Peyer's patch (tissue), 4 donors: ENCODE data around the gene PPP1R1B. TPM values are rescaled to one million over a fixed set of nuclear protein-coding genes. Genes with fewer than 3 reads are reported as not detected.

Experiments
- DNase-seq, 3 donors: peaks; one replicate each; pipeline ENCODE4 v3.0.0-alpha.2; 2017 to 2019
- H3K27ac ChIP-seq, 4 donors: fragments of 200-600 bp; sonication (generic); one replicate each; pipeline ENCODE4 v1.5.1; 2016 to 2019
- H3K27me3 ChIP-seq, 2 donors: fragments of 200-600 bp; sonication (generic); one replicate each; pipeline ENCODE4 v1.5.1; 2019
- H3K36me3 ChIP-seq, 3 donors: fragments of 200-600 bp; sonication (generic); one replicate each; pipeline ENCODE4 v1.5.1; 2016 to 2019
- H3K4me1 ChIP-seq, 4 donors: fragments of 200-600 bp; sonication (generic); one replicate each; pipeline ENCODE4 v1.5.1; 2016 to 2019
- H3K4me3 ChIP-seq, 4 donors: fragments of 200-600 bp; sonication (generic); 1 replicate in 3 of 4; 2 replicates in 1 of 4; pipeline ENCODE4 v1.5.1; 2016 to 2019; ENCODE audit warnings: mild to moderate bottlenecking in 1 of 4
- H3K9me3 ChIP-seq, 4 donors: fragments of 200-600 bp; sonication (generic); one replicate each; pipeline ENCODE4 v1.5.1; 2016 to 2019; ENCODE audit warnings: mild to moderate bottlenecking in 1 of 4
- POLR2A ChIP-seq, 2 donors: fragments of 450-650 bp; IDR thresholded peaks; one replicate each; pipeline ENCODE4 v1.5.1; 2017; ENCODE audit warnings: antibody characterized with exemption in 2 of 2, mild to moderate bottlenecking in 2 of 2, moderate library complexity in 2 of 2
- total RNA-seq, 4 donors: library from RNA; depleted of rRNA; stranded (reverse); fragments of >200 nt; gene quantifications; one replicate each; pipeline ENCODE4 v1.1.0, GENCODE V29; 2016
- TF ChIP-seq, protein P1 (sequence below), 6 experiments: fragments of 450-650 bp in 4 of 6; fragments of 200-600 bp in 2 of 6; sonication (generic) in 1 of 6; IDR thresholded peaks; one replicate each; pipeline ENCODE4 v1.5.1; 2017 to 2019; ENCODE audit warnings: antibody characterized with exemption in 6 of 6, mild to moderate bottlenecking in 3 of 6, moderate library complexity in 1 of 6

The PPP1R1B gene
- total RNA-seq, 4 donors from 2014 or later = 71.8 to 161 (median 125) TPM

- no peaks in the 10 kb centered on the region for H3K27me3 ChIP-seq
- H3K36me3 ChIP-seq = peaks cover 0 to 35% (median 0%) of the 10 kb centered on the region in 3 donors
- H3K27ac ChIP-seq = peak overlapping the region in 2 of 4 donors; percentile 36 to 81
- H3K9me3 ChIP-seq = no peaks in the 10 kb centered on the region
- no peak overlapping the region for H3K4me3 ChIP-seq
- DNase-seq = peak in 1 of 3 donors; percentile 62
- no peak for TF ChIP-seq POLR2A (IDR thresholded peaks at IDR 0.05)
- TF ChIP-seq, protein P1, sequence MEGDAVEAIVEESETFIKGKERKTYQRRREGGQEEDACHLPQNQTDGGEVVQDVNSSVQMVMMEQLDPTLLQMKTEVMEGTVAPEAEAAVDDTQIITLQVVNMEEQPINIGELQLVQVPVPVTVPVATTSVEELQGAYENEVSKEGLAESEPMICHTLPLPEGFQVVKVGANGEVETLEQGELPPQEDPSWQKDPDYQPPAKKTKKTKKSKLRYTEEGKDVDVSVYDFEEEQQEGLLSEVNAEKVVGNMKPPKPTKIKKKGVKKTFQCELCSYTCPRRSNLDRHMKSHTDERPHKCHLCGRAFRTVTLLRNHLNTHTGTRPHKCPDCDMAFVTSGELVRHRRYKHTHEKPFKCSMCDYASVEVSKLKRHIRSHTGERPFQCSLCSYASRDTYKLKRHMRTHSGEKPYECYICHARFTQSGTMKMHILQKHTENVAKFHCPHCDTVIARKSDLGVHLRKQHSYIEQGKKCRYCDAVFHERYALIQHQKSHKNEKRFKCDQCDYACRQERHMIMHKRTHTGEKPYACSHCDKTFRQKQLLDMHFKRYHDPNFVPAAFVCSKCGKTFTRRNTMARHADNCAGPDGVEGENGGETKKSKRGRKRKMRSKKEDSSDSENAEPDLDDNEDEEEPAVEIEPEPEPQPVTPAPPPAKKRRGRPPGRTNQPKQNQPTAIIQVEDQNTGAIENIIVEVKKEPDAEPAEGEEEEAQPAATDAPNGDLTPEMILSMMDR (IDR thresholded peaks at IDR 0.05) = peak in 2 of 6 experiments; percentile 12 to 27
- peaks cover 0 to 34% (median 10%) of the 10 kb centered on the region in 4 donors for H3K4me1 ChIP-seq
Observed at GRCh38 chr17:39652587-39653315, 26.0 kb downstream of the PPP1R1B start.

GRCh38 chr17:39653316-39653661, 26.5 kb downstream of the PPP1R1B start:
- H3K27ac ChIP-seq = peak overlapping the region in 1 of 4 donors; percentile 81
- H3K9me3 ChIP-seq = no peaks in the 10 kb centered on the region
- H3K36me3 ChIP-seq = peaks cover 0 to 40% (median 0%) of the 10 kb centered on the region in 3 donors
- TF ChIP-seq, protein P1 (IDR thresholded peaks at IDR 0.05) = no peak
- TF ChIP-seq POLR2A (IDR thresholded peaks at IDR 0.05) = no peak
- no peak for DNase-seq
- H3K27me3 ChIP-seq = no peaks in the 10 kb centered on the region
- H3K4me3 ChIP-seq = no peak overlapping the region
- peaks cover 0 to 34% (median 10%) of the 10 kb centered on the region in 4 donors for H3K4me1 ChIP-seq

GRCh38 chr17:39653662-39654331, 27.0 kb downstream of the PPP1R1B start:
- Histone ChIP-seq H3K4me3 (no peak overlapping the region), H3K4me1 (peaks cover 0 to 34% (median 10%) of the 10 kb centered on the region in 4 donors), H3K27me3 (no peaks in the 10 kb centered on the region), H3K9me3 (no peaks in the 10 kb centered on the region), H3K36me3 (peaks cover 0 to 45% (median 0%) of the 10 kb centered on the region in 3 donors), H3K27ac (peak overlapping the region in 1 of 4 donors; percentile 81)
- TF ChIP-seq, protein P1 (IDR thresholded peaks at IDR 0.05) = peak; percentile 40 to 83 (median 78)
- no peak for TF ChIP-seq POLR2A (IDR thresholded peaks at IDR 0.05)
- DNase-seq = peak; percentile 65 to 86 (median 82)

DNA sequence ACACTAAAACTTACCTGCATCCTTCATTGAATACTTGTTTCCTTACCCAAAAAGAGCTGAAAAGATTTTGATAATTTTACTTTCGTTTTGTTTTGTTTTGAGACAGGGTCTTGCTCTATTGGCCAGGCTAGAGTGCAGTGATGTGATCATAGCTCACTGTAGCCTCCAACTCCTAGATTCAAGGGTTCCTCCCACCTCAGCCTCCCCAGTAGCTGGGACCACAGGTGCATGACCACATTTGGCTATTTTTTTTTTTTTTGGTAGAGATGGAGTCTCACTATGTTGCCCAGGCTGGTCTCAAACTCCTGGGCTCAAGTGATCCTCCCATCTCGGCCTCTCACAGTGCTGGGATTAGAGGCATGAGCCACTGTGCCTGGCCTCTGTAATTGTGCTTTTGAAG, 28.4 kb downstream of the PPP1R1B start:
- H3K9me3 ChIP-seq = no peaks in the 10 kb centered on the region
- no peaks in the 10 kb centered on the region for H3K27me3 ChIP-seq
- H3K36me3 ChIP-seq = peaks cover 0 to 58% (median 0%) of the 10 kb centered on the region in 3 donors
- no peak for TF ChIP-seq POLR2A (IDR thresholded peaks at IDR 0.05)
- TF ChIP-seq, protein P1 (IDR thresholded peaks at IDR 0.05) = no peak
- H3K4me3 ChIP-seq = no peak overlapping the region
- DNase-seq = no peak
- H3K4me1 ChIP-seq = peaks cover 0 to 34% (median 10%) of the 10 kb centered on the region in 4 donors
- H3K27ac ChIP-seq = no peak overlapping the region

- no peaks in the 10 kb centered on the region for H3K9me3 ChIP-seq
- peaks cover 0 to 15% (median 3%) of the 10 kb centered on the region in 4 donors for H3K4me1 ChIP-seq
- H3K4me3 ChIP-seq = no peak overlapping the region
- peaks cover 0 to 82% (median 0%) of the 10 kb centered on the region in 3 donors for H3K36me3 ChIP-seq
- H3K27ac ChIP-seq = peak overlapping the region in 1 of 4 donors; percentile 9
- DNase-seq = no peak
- no peaks in the 10 kb centered on the region for H3K27me3 ChIP-seq
- TF ChIP-seq, protein P1 (IDR thresholded peaks at IDR 0.05) = no peak
- TF ChIP-seq POLR2A (IDR thresholded peaks at IDR 0.05) = no peak
Observed at GRCh38 chr17:39658346-39658745, 31.6 kb downstream of the PPP1R1B start.
